HG02759 (cell line): ENCODE results near the gene SHISA5.
"Not testable (repeated sequence)": the region's sequence is repeated elsewhere in the genome, so short reads cannot be mapped to it uniquely, and the experiment has no call there.

Experiments
- ATAC-seq: cut with Tn5 transposase; IDR thresholded peaks from one replicate; pipeline ENCODE4 v1.9.1; 2021; ENCODE audit warnings: mild to moderate bottlenecking, moderate library complexity; ENCODE audit not compliant: unreplicated experiment

Gene SHISA5

GRCh38 chr3:48478626-48479555 lies 25.1 kb downstream of the SHISA5 start:
- peak; percentile 52 for ATAC-seq

GRCh38 chr3:48477959-48478520 lies 25.9 kb downstream of the SHISA5 start:
- ATAC-seq: no peak

- ATAC-seq: no peak
Measured at GRCh38 chr3:48476426-48477053, 27.4 kb downstream of the SHISA5 start.

GRCh38 chr3:48475188-48475587 lies 28.8 kb downstream of the SHISA5 start:
- no peak for ATAC-seq

- no peak for ATAC-seq
Measured at GRCh38 chr3:48474619-48475018, 29.4 kb downstream of the SHISA5 start.

- ATAC-seq: not testable (repeated sequence)
Measured at GRCh38 chr3:48474031-48474430, 29.9 kb downstream of the SHISA5 start.

DNA sequence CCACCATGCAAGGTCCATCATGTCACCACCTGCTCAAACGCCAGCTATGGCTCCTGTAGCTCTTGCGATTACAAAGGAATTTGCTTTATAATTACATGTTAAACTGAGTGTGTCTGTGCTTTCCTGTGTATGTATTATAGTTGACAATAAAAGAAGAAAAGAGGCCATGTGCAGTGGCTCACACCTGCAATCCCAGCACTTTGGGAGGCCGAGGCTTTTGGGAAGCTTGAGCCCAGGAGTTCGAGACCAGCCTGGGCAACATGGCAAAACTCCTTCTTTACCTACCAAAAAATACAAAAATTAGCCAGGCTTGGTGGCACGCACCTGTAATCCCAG lies 30.4 kb downstream of the SHISA5 start:
- no peak for ATAC-seq

GRCh38 chr3:48472923-48473616 lies 30.9 kb downstream of the SHISA5 start:
- ATAC-seq: peak; percentile 86

DNA sequence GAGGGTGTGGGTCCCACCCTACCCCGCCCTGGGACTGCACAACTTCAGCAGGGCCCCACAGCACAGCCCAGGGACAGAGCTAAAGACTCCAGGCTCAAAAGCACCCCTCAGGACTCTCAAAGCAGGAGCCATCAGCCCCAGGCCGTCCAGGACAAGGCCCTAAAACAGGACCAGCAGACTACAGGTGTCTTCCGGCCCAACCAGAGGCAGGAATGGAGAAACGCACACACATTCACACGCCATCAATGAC lies 31.4 kb downstream of the SHISA5 start:
- no peak for ATAC-seq

DNA sequence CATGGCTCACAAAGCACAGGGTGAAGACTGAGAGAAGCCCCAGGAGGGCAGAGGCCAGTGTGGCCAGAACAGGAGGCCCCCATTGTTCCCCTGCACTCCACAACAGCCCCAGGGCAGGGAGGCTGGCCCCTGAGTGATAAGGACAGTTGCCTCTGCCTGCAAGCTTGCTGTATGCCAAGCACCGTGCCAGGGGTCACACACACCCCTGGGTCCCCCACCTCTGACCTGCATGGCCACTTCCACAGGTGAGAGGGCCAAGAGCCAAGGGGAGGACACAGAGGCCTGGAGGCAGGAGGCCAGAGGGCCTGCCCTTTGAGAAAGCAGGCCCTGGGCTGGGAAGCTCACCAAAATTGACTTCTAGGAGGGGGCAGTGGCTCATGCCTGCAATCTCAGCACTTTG lies 33.7 kb downstream of the SHISA5 start:
- ATAC-seq: no peak

DNA sequence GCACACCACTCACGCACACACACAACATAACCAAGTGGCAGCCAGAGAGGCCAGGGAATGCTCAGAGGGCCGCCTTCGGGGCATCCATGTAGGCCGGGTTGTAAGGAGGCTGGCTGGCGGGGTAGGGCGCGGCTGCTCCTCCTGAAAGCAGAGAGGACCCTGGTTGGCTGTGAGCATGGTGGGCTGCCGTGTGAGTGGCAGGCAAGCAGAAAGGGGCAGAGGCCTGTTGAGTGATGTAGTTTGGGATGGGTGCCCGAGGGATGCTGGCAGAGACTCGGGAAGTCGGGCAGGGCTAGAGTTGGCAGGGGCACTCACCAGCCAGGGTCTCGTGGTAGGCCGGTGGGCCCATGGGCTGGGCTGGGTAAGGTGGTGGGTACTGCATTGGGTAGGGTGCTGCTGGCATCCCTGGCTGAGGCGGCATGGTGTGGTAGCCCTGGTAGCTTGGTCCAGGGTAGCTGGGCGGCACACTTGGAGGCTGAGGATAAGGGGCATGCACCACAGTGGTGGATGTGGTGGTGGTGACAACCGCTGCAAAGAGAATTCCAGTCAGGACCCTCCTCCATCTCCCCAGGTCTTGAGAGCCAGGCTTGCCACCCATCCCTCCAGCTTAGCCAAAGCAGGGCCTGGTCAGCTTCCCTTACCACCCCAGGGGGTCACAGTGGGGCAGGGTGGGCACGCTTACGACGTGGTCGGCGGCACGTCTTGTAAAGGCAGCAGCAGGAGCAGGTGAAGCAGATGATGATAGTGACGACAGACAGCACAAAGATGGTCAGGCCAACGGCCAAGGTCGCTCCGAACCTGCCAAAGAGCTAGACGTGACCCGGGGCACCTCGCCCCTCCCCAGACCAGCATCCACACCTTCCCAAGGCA lies 34.7 kb downstream of the SHISA5 start:
- no peak for ATAC-seq

DNA sequence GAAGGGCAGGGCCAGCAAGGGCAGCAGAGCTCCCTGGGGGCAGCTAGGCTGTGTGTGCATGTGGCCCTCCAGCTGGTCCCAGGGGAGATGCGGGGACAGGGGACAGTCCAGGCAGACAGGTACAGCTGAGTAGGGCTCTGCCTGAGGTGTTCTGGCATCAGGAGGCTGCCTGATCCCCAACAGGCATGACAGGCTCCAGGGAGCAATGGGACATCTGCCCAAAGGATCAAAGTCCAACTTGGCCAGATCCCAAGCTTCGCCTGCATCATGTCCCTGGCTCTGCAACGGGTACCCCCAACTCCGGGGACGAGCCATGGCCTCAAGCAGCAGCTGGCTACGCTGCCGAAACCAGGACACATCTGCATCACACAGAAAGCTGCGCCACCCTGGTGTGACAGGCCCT lies 35.6 kb downstream of the SHISA5 start:
- no peak for ATAC-seq

GRCh38 chr3:48467473-48468267 lies 36.3 kb downstream of the SHISA5 start:
- no peak for ATAC-seq

DNA sequence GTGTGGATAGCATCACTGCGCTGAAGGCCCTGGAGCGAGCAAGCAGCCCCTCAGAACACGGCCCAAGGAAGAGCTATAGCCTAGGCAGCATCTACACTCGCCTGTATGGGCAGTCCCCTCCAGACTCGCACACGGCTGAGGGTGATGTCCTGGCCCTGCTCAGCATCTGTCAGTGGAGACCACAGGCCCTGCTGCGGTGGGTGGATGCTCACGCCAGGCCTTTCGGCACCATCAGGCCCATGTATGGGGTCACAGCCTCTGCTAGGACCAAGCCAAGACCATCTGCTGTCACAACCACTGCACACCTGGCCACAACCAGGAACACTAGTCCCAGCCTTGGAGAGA lies 36.9 kb downstream of the SHISA5 start:
- no peak for ATAC-seq

GRCh38 chr3:48466386-48467109 lies 37.4 kb downstream of the SHISA5 start:
- ATAC-seq: peak; percentile 5

DNA sequence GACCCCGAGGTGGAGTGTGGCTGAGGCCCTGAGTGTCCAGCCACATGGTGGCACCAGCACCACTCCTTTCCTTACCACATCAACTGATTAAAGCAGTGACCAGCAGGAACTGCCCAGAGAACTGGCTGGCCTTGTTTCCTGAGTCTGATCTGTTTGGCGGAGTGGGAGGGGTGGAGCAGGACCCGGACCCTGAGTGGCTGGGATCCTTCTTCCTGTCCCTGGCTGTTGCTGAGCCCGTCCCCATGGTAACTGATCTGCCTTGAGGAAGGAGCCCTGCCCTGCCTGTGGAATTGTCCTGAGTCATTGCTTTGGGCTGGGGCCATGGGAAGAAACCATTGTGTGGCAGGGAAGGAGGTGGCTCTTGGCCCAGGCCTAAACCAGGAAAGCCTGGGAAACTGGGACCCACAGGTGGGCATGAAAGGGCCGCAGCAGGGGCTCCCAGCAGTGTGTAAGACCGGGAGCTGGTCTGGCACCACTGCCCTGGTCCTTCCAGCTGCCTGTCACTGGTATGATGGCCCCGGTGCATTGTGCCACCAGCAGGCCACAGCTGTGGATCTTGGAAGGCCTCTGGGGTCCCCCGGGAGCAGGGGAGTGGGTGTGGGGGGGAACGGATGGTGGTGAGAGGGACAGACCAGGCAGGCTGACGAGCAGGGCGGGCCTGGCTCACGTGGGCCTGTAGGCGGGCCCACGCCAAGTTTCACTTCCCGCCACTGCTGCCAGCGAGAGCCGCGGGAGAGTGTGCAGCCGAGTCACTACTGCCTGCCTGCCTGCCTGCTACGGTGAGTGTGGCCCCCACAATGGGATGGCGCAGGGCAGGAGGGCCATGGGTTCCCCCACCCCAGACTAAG lies 38.2 kb downstream of the SHISA5 start:
- peak; percentile 89 for ATAC-seq

DNA sequence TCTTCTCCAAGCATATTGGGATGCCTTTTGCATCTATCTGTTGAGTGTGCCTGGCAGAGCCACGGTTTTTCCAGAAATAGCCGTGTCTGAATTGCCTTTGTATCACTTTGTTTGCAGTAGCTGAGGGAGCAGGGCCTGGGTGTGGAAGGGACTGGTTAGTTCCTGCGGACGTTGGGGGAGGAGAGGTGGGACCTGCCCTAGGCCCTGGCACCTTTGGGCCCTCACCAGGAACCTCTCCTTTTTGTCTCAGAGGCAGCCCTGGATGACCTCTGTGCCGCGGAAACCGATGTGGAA lies 38.8 kb downstream of the SHISA5 start:
- no peak for ATAC-seq

DNA sequence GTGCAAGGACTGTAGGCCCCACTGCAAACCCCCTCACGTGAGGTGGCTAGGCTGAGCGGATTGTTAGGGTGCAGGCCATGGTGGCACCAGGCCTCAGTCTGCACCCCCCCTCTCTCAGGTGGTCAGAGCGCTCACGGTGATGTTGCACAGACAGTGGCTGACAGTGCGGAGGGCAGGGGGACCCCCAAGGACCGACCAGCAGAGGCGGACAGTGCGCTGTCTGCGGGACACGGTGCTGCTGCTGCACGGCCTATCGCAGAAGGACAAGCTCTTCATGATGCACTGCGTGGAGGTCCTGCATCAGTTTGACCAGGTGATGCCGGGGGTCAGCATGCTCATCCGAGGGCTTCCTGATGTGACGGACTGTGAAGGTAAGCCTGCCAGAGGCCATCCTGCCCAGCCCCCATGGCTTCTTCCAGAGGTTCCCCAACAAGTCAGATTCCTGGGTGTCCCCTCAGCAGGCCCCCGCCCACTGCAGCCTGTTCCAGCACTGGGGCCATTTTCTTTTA lies 39.2 kb downstream of the SHISA5 start:
- ATAC-seq: no peak

GRCh38 chr3:48463703-48464102 lies 40.3 kb downstream of the SHISA5 start:
- no peak for ATAC-seq
